Measurements from ENCODE around the gene SLC38A7. TPM values are rescaled to one million over a fixed set of nuclear protein-coding genes. Genes with fewer than 3 reads are reported as not detected.
"Not testable (repeated sequence)": the region's sequence is repeated elsewhere in the genome, so short reads cannot be mapped to it uniquely, and the experiment has no call there.

SLC38A7 gene
- total RNA-seq, 1 donor from 2014 or later: 15.6 TPM

- ATAC-seq (no peak), DNase-seq (ENCODE audit: low spot score) (no peak)
- intact Hi-C loops (cut with DNase I): no loop called here
Observed at GRCh38 chr16:58639836-58640235, 44.7 kb downstream of the SLC38A7 start.

- ATAC-seq (no peak), DNase-seq (ENCODE audit: low spot score) (no peak)
- intact Hi-C loops (cut with DNase I): no loop called here
Observed at GRCh38 chr16:58639230-58639629, 45.3 kb downstream of the SLC38A7 start.

GRCh38 chr16:58638148-58639036 lies 46.2 kb downstream of the SLC38A7 start:
- DNase-seq (ENCODE audit: low spot score): no peak
- intact Hi-C loops (cut with DNase I): no loop called here
- ATAC-seq: peak; percentile 85

- ATAC-seq; DNase-seq (ENCODE audit: low spot score); intact Hi-C loops (cut with DNase I): not testable (repeated sequence)
Observed at GRCh38 chr16:58637021-58637420, 47.5 kb downstream of the SLC38A7 start.

GRCh38 chr16:58636466-58636865 lies 48.1 kb downstream of the SLC38A7 start:
- intact Hi-C loops (cut with DNase I): no loop called here

GRCh38 chr16:58635502-58635901 lies 49.1 kb downstream of the SLC38A7 start:
- ATAC-seq (no peak), DNase-seq (ENCODE audit: low spot score) (no peak)
- intact Hi-C loops (cut with DNase I): no loop called here

More at GRCh38 chr16:58636466-58636865, 48.1 kb downstream of the SLC38A7 start:
- no peak for DNase-seq (ENCODE audit: low spot score)
- ATAC-seq: no peak

GRCh38 chr16:58634265-58634802 lies 50.2 kb downstream of the SLC38A7 start:
- intact Hi-C loops (cut with DNase I): no loop called here
- no peak for DNase-seq (ENCODE audit: low spot score)
- ATAC-seq: no peak

GRCh38 chr16:58629733-58630640 lies 54.6 kb downstream of the SLC38A7 start, which contains the start of gene CNOT1:
Gene CNOT1, minus strand, starts transcription at chr16:58629826. Its CDS starts 30,489 bp downstream, at chr16:58599337.
- DNase-seq (ENCODE audit: low spot score): peak; percentile 98
- peak; percentile 98 for ATAC-seq

GRCh38 chr16:58628845-58629732 lies 55.5 kb downstream of the SLC38A7 start:
- ATAC-seq (peak; percentile 33), DNase-seq (ENCODE audit: low spot score) (peak; percentile 75)
- intact Hi-C loops (cut with DNase I): no loop called here

More at GRCh38 chr16:58629733-58630640, 54.6 kb downstream of the SLC38A7 start, which contains the start of gene CNOT1:
- intact Hi-C loops (cut with DNase I): no loop called here

- ATAC-seq: no peak
- no peak for DNase-seq (ENCODE audit: low spot score)
- intact Hi-C loops (cut with DNase I): no loop called here
Observed at GRCh38 chr16:58624209-58624608, 60.4 kb downstream of the SLC38A7 start.

GRCh38 chr16:58620396-58620795 lies 64.2 kb downstream of the SLC38A7 start:
- no peak for DNase-seq (ENCODE audit: low spot score)
- ATAC-seq: no peak
- intact Hi-C loops (cut with DNase I): no loop called here

- no peak for ATAC-seq
- DNase-seq (ENCODE audit: low spot score): no peak
- intact Hi-C loops (cut with DNase I): no loop called here
Observed at GRCh38 chr16:58615280-58615679, 69.3 kb downstream of the SLC38A7 start.

Other genes starting within 250 kb of the SLC38A7 start
- 7.4 TPM for gene NDRG4, start 184.6 kb downstream of the SLC38A7 start, total RNA-seq
- 18.2 TPM for gene SETD6, start 169.3 kb downstream of the SLC38A7 start, total RNA-seq
- 144 TPM for gene CNOT1, start 54.9 kb downstream of the SLC38A7 start, total RNA-seq
- gene GOT2, start 49.5 kb upstream of the SLC38A7 start, total RNA-seq: 38.7 TPM